ENCODE data around the gene CHAT.

CHAT gene

GRCh38 chr10:49690698-49691356 lies 77.0 kb downstream of the CHAT start:
- DNase-seq, result no peak

GRCh38 chr10:49691588-49691987 lies 77.8 kb downstream of the CHAT start:
- no peak for DNase-seq

- DNase-seq, result no peak
These were observed 80.6 kb downstream of the CHAT start for GRCh38 chr10:49694466-49694865.

GRCh38 chr10:49696311-49696710 lies 82.5 kb downstream of the CHAT start:
- DNase-seq, result no peak

- DNase-seq, result no peak
These were observed 84.8 kb downstream of the CHAT start for GRCh38 chr10:49698679-49699078.

- DNase-seq, result no peak
These were observed 86.4 kb downstream of the CHAT start for GRCh38 chr10:49700211-49700610.

- DNase-seq, result no peak
These were observed 87.2 kb downstream of the CHAT start for GRCh38 chr10:49700997-49701396.

GRCh38 chr10:49707585-49707984 lies 93.7 kb downstream of the CHAT start:
- DNase-seq, result no peak

- no peak for DNase-seq
These were observed 96.1 kb downstream of the CHAT start for GRCh38 chr10:49709934-49710333.

- DNase-seq, result no peak
These were observed 97.1 kb downstream of the CHAT start for GRCh38 chr10:49710966-49711365.

- DNase-seq, result no peak
These were observed 97.6 kb downstream of the CHAT start for GRCh38 chr10:49711481-49711880.

- DNase-seq, result no peak
These were observed 99.4 kb downstream of the CHAT start for GRCh38 chr10:49713266-49713665.

All from inflammatory macrophage treated with lipopolysaccharide for 4 hours (primary cell).